Transverse colon (tissue), 4 donors: ENCODE measurements around the gene TWF2. TPM values are rescaled to one million over a fixed set of nuclear protein-coding genes. Genes with fewer than 3 reads are reported as not detected.
A peak's percentile ranks its signal among the peaks of the same experiment; 100 is the strongest.
"Not testable (repeated sequence)": the region's sequence is repeated elsewhere in the genome, so short reads cannot be mapped to it uniquely, and the experiment has no call there.

Source experiments
- DNase-seq: peaks from one replicate; pipeline ENCODE4 v3.0.0-alpha.2; 2019
- H3K27ac ChIP-seq, 4 donors: fragments of 200-600 bp; sonication (generic); 2 replicates each; pipeline ENCODE4 v1.5.1; 2016 to 2018; ENCODE audit warnings: inconsistent platforms in 4 of 4
- H3K27me3 ChIP-seq: fragments of 200-600 bp; sonication (generic); 2 replicates; pipeline ENCODE4 v1.5.1; 2017; ENCODE audit warnings: inconsistent platforms
- H3K36me3 ChIP-seq, 4 donors: fragments of 200-600 bp; sonication (generic); 2 replicates each; pipeline ENCODE4 v1.5.1; 2017 to 2019; ENCODE audit warnings: inconsistent platforms in 4 of 4
- H3K4me1 ChIP-seq, 4 donors: fragments of 200-600 bp; sonication (generic); 2 replicates each; pipeline ENCODE4 v1.5.1; 2017 to 2020; ENCODE audit warnings: inconsistent platforms in 4 of 4
- H3K4me3 ChIP-seq, 4 donors: fragments of 200-600 bp; sonication (generic); 1 replicate in 1 of 4; 2 replicates in 3 of 4; pipeline versions ENCODE4 v1.5.1 to v1.6.1; 2017 to 2019; ENCODE audit warnings: inconsistent platforms in 4 of 4
- H3K9me3 ChIP-seq, 2 donors: fragments of 200-600 bp; sonication (generic); 2 replicates each; pipeline ENCODE4 v1.5.1; 2017 to 2019; ENCODE audit warnings: inconsistent platforms in 2 of 2
- EP300 ChIP-seq: sonication (generic); formaldehyde crosslinking; IDR thresholded peaks from one replicate; pipeline ENCODE4 v1.6.1; 2017; ENCODE audit warnings: antibody characterized with exemption, low read depth
- POLR2A ChIP-seq: fragments of 450-650 bp; IDR thresholded peaks from one replicate; pipeline ENCODE4 v1.6.1; 2016; ENCODE audit warnings: antibody characterized with exemption, mild to moderate bottlenecking, moderate library complexity
- POLR2AphosphoS5 ChIP-seq, 3 donors: sonication (generic); formaldehyde crosslinking; IDR thresholded peaks; one replicate each; pipeline ENCODE4 v1.6.1; 2016; ENCODE audit warnings: antibody characterized with exemption in 3 of 3
- WGBS, 2 donors: methylation state at CpG; one replicate each; pipeline ENCODE4 v1.1.5; 2018; ENCODE audit warnings: low coverage in 1 of 2; 5-methylcytosine and 5-hydroxymethylcytosine counted together
- in situ Hi-C, 4 donors: fragments of 200-750 bp; cut with MboI; loops; one replicate each; pipeline versions ENCODE4 v1.15.0 to v1.15.1; 2017; ENCODE audit warnings: low sequenced_read_pairs in 3 of 4, low pct_ligation_motif_present in 1 of 4, low pct_unique_long_range_greater_than_20kb in 1 of 4
- intact Hi-C: fragments of 100-400 bp; cut with DNase I; formaldehyde crosslinking; loops from one replicate; pipeline ENCODE4 v1.15.1; 2023; ENCODE audit warnings: low total_unique reads
- total RNA-seq, 4 donors: library from RNA; depleted of rRNA; stranded (reverse); fragments of >200 nt; gene quantifications; one replicate each; pipeline ENCODE4 v1.1.0, GENCODE V29; 2016
- TF ChIP-seq, protein P1 (sequence below), 5 experiments: fragments of 200-600 bp in 3 of 5; fragments of 450-650 bp in 2 of 5; sonication (generic) in 3 of 5; IDR thresholded peaks; 1 replicate in 2 of 5; 2 replicates in 3 of 5; pipeline ENCODE4 v1.5.1; 2016 to 2017; ENCODE audit warnings: antibody characterized with exemption in 5 of 5, inconsistent platforms in 3 of 5, mild to moderate bottlenecking in 2 of 5, moderate library complexity in 1 of 5

Gene TWF2
- total RNA-seq, 4 donors from 2014 or later: 29.9 to 82.7 (median 61.0) TPM

DNA sequence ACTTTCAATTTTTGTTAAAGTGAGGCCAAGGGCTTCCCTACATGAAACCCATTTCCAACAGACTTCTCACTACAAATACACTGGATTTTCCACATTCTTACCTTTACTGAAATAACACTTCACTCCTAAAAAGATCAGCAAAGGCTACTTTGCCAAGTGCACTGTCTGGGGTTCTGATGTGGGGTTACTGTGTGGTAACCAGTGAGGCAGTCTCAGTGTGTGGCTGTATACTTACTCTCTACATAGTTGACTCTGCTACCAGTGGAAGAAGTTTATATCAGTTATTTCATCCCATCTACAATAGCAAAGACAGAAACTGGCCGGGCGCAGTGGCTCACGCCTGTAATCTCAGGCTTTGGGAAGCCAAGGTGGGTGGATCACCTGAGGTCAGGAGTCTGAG lies 33.9 kb upstream of the TWF2 start:
- TF ChIP-seq, protein P1, sequence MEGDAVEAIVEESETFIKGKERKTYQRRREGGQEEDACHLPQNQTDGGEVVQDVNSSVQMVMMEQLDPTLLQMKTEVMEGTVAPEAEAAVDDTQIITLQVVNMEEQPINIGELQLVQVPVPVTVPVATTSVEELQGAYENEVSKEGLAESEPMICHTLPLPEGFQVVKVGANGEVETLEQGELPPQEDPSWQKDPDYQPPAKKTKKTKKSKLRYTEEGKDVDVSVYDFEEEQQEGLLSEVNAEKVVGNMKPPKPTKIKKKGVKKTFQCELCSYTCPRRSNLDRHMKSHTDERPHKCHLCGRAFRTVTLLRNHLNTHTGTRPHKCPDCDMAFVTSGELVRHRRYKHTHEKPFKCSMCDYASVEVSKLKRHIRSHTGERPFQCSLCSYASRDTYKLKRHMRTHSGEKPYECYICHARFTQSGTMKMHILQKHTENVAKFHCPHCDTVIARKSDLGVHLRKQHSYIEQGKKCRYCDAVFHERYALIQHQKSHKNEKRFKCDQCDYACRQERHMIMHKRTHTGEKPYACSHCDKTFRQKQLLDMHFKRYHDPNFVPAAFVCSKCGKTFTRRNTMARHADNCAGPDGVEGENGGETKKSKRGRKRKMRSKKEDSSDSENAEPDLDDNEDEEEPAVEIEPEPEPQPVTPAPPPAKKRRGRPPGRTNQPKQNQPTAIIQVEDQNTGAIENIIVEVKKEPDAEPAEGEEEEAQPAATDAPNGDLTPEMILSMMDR (IDR thresholded peaks at IDR 0.05): no peak
- TF ChIP-seq POLR2AphosphoS5 (IDR thresholded peaks at IDR 0.05) (no peak), POLR2A (no peak), EP300 (no peak)
- in situ Hi-C loops: no loop called here
- DNase-seq: no peak
- no peaks in the 10 kb centered on the region for H3K27me3 ChIP-seq
- H3K4me3 ChIP-seq: no peak overlapping the region
- peaks cover 0 to 26% (median 9%) of the 10 kb centered on the region in 4 donors for H3K36me3 ChIP-seq
- H3K4me1 ChIP-seq: peaks cover 25 to 88% (median 50%) of the 10 kb centered on the region in 4 donors
- peak overlapping the region in 1 of 4 donors; percentile 41 for H3K27ac ChIP-seq
- 73% methylated on average over 3 of the region's 3 CpGs; no CpG with 5 or more reads in 1 of the 2 donors for WGBS, 2 donors
- intact Hi-C loops: no loop called here
- H3K9me3 ChIP-seq: no peaks in the 10 kb centered on the region

DNA sequence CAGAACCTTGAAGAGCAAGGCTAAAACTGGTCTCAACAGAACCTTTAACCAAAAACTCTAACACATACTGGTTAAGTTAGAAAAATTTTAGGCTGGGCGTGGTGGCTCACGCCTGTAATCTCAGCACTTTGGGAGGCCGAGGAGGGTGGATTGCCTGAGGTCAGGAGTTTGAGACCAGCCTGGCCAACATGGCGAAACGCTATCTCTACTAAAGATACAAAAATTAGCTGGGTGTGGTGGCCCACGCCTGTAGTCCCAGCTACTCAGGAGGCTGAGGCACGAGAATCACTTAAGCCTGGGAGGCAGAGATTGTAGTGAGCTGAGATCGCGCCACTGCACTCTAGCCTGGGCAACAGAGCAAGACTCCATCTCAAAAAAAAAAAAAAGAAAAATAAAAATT lies 33.2 kb upstream of the TWF2 start:
- DNase-seq, H3K27me3 ChIP-seq, in situ Hi-C loops, H3K4me3 ChIP-seq, intact Hi-C loops, H3K9me3 ChIP-seq: not testable (repeated sequence)
- WGBS, 2 donors: 87 to 90% methylated on average over 2 to 9 of the region's 9 CpGs
- H3K27ac ChIP-seq: peak overlapping the region; percentile 41 to 66 (median 50)
- peaks cover 25 to 87% (median 50%) of the 10 kb centered on the region in 4 donors for H3K4me1 ChIP-seq
- peaks cover 0 to 33% (median 12%) of the 10 kb centered on the region in 4 donors for H3K36me3 ChIP-seq

DNA sequence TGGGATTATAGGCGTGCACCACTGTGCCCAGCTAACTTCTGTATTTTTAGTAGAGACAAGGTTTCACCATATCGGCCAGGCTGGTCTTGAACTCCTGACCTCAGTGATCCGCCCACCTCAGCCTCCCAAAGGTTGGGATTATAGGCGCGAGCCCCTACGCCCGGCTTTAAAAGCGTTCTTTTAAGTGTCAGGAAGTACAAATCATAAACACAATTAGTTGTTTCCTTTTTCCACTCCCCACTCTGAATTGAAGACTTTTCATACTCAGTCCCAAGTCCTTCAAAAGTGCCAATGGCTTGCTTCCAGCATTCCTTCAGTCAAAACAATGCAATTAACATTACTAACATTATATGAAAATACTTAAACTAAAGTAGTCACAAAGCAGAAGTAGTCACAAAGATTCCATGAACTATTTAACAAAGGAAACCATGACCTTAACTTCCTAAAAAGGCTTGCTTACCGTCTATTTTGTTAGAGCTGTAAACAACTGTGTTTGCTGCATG lies 31.3 kb upstream of the TWF2 start:
- DNase-seq: no peak
- no peaks in the 10 kb centered on the region for H3K27me3 ChIP-seq
- peaks cover 17 to 68% (median 35%) of the 10 kb centered on the region in 4 donors for H3K4me1 ChIP-seq
- WGBS, 2 donors: 42 to 43% methylated on average over 6 to 9 of the region's 9 CpGs
- TF ChIP-seq EP300: no peak
- TF ChIP-seq, protein P1 (IDR thresholded peaks at IDR 0.05): no peak
- in situ Hi-C loops (no loop called here), intact Hi-C loops (no loop called here)
- H3K9me3 ChIP-seq: no peaks in the 10 kb centered on the region
- no peak overlapping the region for H3K4me3 ChIP-seq
- H3K36me3 ChIP-seq: peaks cover 0 to 50% (median 20%) of the 10 kb centered on the region in 4 donors
- H3K27ac ChIP-seq: peak overlapping the region; percentile 41 to 66 (median 56)

DNA sequence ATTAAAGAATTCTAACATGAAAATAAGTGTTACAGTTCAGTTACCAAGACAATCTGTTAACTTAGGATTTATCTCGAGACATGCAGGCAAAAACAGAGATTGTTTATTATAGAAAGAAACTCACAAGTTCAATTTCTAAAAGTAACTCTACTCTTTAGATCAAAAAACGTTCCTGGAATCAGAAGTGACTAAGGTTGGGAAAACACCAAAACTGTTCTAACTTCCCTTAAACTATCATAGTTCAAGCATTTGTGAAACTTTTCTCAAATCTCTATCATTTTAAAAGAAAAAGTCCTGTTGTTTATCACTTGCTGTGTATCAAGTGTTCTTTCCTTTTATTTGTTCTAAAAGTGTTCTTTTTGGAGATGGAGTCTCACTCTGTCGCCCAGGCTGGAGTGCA lies 30.8 kb upstream of the TWF2 start:
- no peak for DNase-seq
- 52 to 54% methylated on average over 3 of the region's 3 CpGs for WGBS, 2 donors
- Histone ChIP-seq H3K4me3 (no peak overlapping the region), H3K27ac (peak overlapping the region; percentile 41 to 66 (median 56)), H3K4me1 (peaks cover 14 to 63% (median 30%) of the 10 kb centered on the region in 4 donors), H3K9me3 (no peaks in the 10 kb centered on the region), H3K27me3 (no peaks in the 10 kb centered on the region), H3K36me3 (peaks cover 0 to 50% (median 20%) of the 10 kb centered on the region in 4 donors)
- no peak for TF ChIP-seq POLR2AphosphoS5 (IDR thresholded peaks at IDR 0.05)
- TF ChIP-seq, protein P1 (IDR thresholded peaks at IDR 0.05): no peak
- no peak for TF ChIP-seq EP300
- in situ Hi-C loops: no loop called here
- intact Hi-C loops: no loop called here

DNA sequence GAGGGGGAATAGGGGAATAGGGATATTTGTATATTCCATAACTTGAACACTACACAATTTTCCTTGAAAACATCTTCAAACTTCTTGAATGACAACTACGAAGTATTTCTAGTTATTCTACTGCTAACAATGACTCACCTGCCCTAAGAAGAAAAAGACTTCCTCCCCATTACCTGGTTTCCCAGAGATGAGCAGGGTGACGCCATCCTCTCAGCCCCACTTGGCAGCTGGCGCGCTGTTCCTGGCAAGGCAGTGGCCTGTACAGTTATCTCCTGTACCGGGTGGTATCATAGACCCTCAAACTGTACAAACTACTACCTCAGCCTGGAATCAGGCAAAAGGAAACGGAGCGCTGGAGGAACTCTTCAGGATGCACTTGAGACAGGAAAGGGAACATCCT lies 29.1 kb upstream of the TWF2 start:
- in situ Hi-C loops: no loop called here
- Histone ChIP-seq H3K9me3 (no peaks in the 10 kb centered on the region), H3K36me3 (peaks cover 0 to 67% (median 29%) of the 10 kb centered on the region in 4 donors), H3K4me1 (peaks cover 9 to 50% (median 25%) of the 10 kb centered on the region in 4 donors), H3K27me3 (no peaks in the 10 kb centered on the region), H3K4me3 (no peak overlapping the region), H3K27ac (no peak overlapping the region)
- intact Hi-C loops: no loop called here
- TF ChIP-seq POLR2AphosphoS5 (IDR thresholded peaks at IDR 0.05): no peak
- TF ChIP-seq POLR2A: no peak
- TF ChIP-seq, protein P1 (IDR thresholded peaks at IDR 0.05): no peak
- no peak for TF ChIP-seq EP300
- DNase-seq: no peak
- 81 to 94% methylated on average over 5 to 7 of the region's 7 CpGs for WGBS, 2 donors
